Calu3 (cell line): Measurements from ENCODE around the gene CTNND1. TPM values are rescaled to one million over a fixed set of nuclear protein-coding genes. Genes with fewer than 3 reads are reported as not detected.

ENCODE experiments used
- BruUV-seq: library from RNA; stranded (reverse); fragments of 400-500 nt; replicated peaks from 2 replicates; lab custom pipeline; 2021; lab: Mats Ljungman, UMichigan
- CTCF ChIA-PET: fragments of 300-600 bp; sonication (Branson Sonifier 250); formaldehyde crosslinking; loops from one replicate; lab custom pipeline; 2022; ENCODE audit warnings: antibody characterized with exemption; lab: Charles Lee
- DNase-seq: peaks from one replicate; pipeline ENCODE4 v3.0.0; 2022
- H3K27ac Mint-ChIP-seq: one replicate; pipeline ENCODE4 v1.8.0; 2022; ENCODE audit warnings: mixed read lengths; ENCODE audit not compliant: unreplicated experiment
- H3K27me3 Mint-ChIP-seq: one replicate; pipeline ENCODE4 v1.8.0; 2022; ENCODE audit warnings: mixed read lengths; ENCODE audit not compliant: unreplicated experiment
- H3K36me3 Mint-ChIP-seq: one replicate; pipeline ENCODE4 v1.8.0; 2022; ENCODE audit warnings: mild to moderate bottlenecking, moderate library complexity, mixed read lengths; ENCODE audit not compliant: insufficient read depth, unreplicated experiment
- H3K4me1 Mint-ChIP-seq: one replicate; pipeline ENCODE4 v1.8.0; 2022; ENCODE audit warnings: mild to moderate bottlenecking, low read depth, mixed read lengths; ENCODE audit not compliant: unreplicated experiment
- H3K4me3 Mint-ChIP-seq: one replicate; pipeline ENCODE4 v1.8.0; 2022; ENCODE audit warnings: mild to moderate bottlenecking, low read depth, moderate library complexity, mixed read lengths; ENCODE audit not compliant: unreplicated experiment
- H3K9me3 Mint-ChIP-seq: one replicate; pipeline ENCODE4 v1.8.0; 2022; ENCODE audit warnings: low read depth, mixed read lengths; ENCODE audit not compliant: unreplicated experiment
- CTCF ChIP-seq: fragments of 200-600 bp; IDR thresholded peaks from one replicate; pipeline ENCODE4 v1.8.0; 2022; ENCODE audit warnings: antibody characterized with exemption; ENCODE audit not compliant: unreplicated experiment
- intact Hi-C: fragments of 100-400 bp; cut with micrococcal nuclease; formaldehyde crosslinking; loops from one replicate; pipeline ENCODE4 v1.10.0; 2022; ENCODE audit not compliant: unreplicated experiment
- total RNA-seq: library from RNA; stranded (reverse); gene quantifications from 2 replicates; pipeline ENCODE4 v1.2.3, GENCODE V29; 2022

The CTNND1 gene
- total RNA-seq, 1 experiment from 2014 or later, result 323 TPM

- CTCF ChIA-PET, result interaction anchor here (1.4 kb wide), 1 partner anchor 21 kb away, joined by 4 read pairs; no protein-coding TSS in a partner anchor
- DNase-seq, result no peak
- no peaks in the 10 kb centered on the region for H3K9me3 Mint-ChIP-seq
- no peaks in the 10 kb centered on the region for H3K27me3 Mint-ChIP-seq
- intact Hi-C loops, result no loop called here
- H3K4me1 Mint-ChIP-seq, result peaks cover 10% of the 10 kb centered on the region
- BruUV-seq, result no TSS peak
- peaks cover 57% of the 10 kb centered on the region for H3K36me3 Mint-ChIP-seq
- no peak overlapping the region for H3K27ac Mint-ChIP-seq
- no peak overlapping the region for H3K4me3 Mint-ChIP-seq
- TF ChIP-seq CTCF, result no peak
These were observed 16.4 kb upstream of the CTNND1 start for GRCh38 chr11:57745206-57745605.

- no peaks in the 10 kb centered on the region for H3K27me3 Mint-ChIP-seq
- no peaks in the 10 kb centered on the region for H3K9me3 Mint-ChIP-seq
- DNase-seq, result no peak
- intact Hi-C loops, result no loop called here
- H3K36me3 Mint-ChIP-seq, result peaks cover 47% of the 10 kb centered on the region
- CTCF ChIA-PET, result interaction anchor here (0.7 to 2.7 kb wide), 2 partner anchors 18 to 54 kb away, joined by 3 to 10 read pairs; no protein-coding TSS in a partner anchor
- TF ChIP-seq CTCF, result no peak
- H3K4me3 Mint-ChIP-seq, result no peak overlapping the region
- H3K4me1 Mint-ChIP-seq, result peaks cover 18% of the 10 kb centered on the region
- BruUV-seq, result no TSS peak
- H3K27ac Mint-ChIP-seq, result no peak overlapping the region
These were observed 14.7 kb upstream of the CTNND1 start for GRCh38 chr11:57746920-57747319.

- H3K27ac Mint-ChIP-seq, result peak overlapping the region; percentile 53
- H3K9me3 Mint-ChIP-seq, result no peaks in the 10 kb centered on the region
- H3K4me1 Mint-ChIP-seq, result peaks cover 20% of the 10 kb centered on the region
- peaks cover 14% of the 10 kb centered on the region for H3K36me3 Mint-ChIP-seq
- H3K4me3 Mint-ChIP-seq, result no peak overlapping the region
- no peak for TF ChIP-seq CTCF
- CTCF ChIA-PET, result interaction anchor here (0.9 to 2.7 kb wide), 7 partner anchors 9 to 535 kb away, joined by 3 to 55 read pairs (median 10); partner anchors contain the start of genes CTNND1 and SELENOH
- no TSS peak for BruUV-seq
- no peak for DNase-seq
- H3K27me3 Mint-ChIP-seq, result no peaks in the 10 kb centered on the region
- intact Hi-C loops, result loop anchor here (2.0 to 5.0 kb wide), 2 partner anchors 536 to 764 kb away; no protein-coding TSS in a partner anchor
These were observed 10.4 kb upstream of the CTNND1 start for GRCh38 chr11:57751176-57751575.

- BruUV-seq, result no TSS peak
- intact Hi-C loops, result loop anchor here (2.0 to 5.0 kb wide), 2 partner anchors 536 to 763 kb away; no protein-coding TSS in a partner anchor
- no peaks in the 10 kb centered on the region for H3K9me3 Mint-ChIP-seq
- TF ChIP-seq CTCF, result peak; percentile 54
- no peak within 1 kb of the TSS for H3K4me3 Mint-ChIP-seq
- no peaks in the 10 kb centered on the region for H3K27me3 Mint-ChIP-seq
- H3K36me3 Mint-ChIP-seq, result peaks cover 14% of the 10 kb centered on the region
- H3K4me1 Mint-ChIP-seq, result peaks cover 21% of the 10 kb centered on the region
- peak; percentile 54 for DNase-seq
- CTCF ChIA-PET, result interaction anchor here (0.7 to 2.7 kb wide), 9 partner anchors 10 to 535 kb away, joined by 3 to 55 read pairs (median 8); partner anchors contain the start of genes CTNND1 and SELENOH
- H3K27ac Mint-ChIP-seq, result peak within 1 kb of the TSS; percentile 53
These were observed 9.8 kb upstream of the CTNND1 start, which contains the start of gene BTBD18 for GRCh38 chr11:57751676-57752253. BTBD18 (minus strand) TSS chr11:57751819; CDS start chr11:57751188, 631 bp downstream.
